Cardiac septum (tissue), 1 donor: ENCODE measurements around the gene DNAJB4. TPM values are rescaled to one million over a fixed set of nuclear protein-coding genes. Genes with fewer than 3 reads are reported as not detected.
A peak's percentile ranks its signal among the peaks of the same experiment; 100 is the strongest.
"Not testable (repeated sequence)": the region's sequence is repeated elsewhere in the genome, so short reads cannot be mapped to it uniquely, and the experiment has no call there.

Experiments
- DNase-seq: peaks from one replicate; pipeline ENCODE4 v3.0.0-alpha.2; 2020; ENCODE audit warnings: low spot score
- intact Hi-C: fragments of 100-400 bp; cut with DNase I; formaldehyde crosslinking; loops from one replicate; pipeline ENCODE4 v1.14.0; 2022
- total RNA-seq: library from RNA; stranded (reverse); fragmentation: NEBNext Ultra II Directional; extraction: Animal tissue kit (Norgen Biotek cat#: 25700); gene quantifications from one replicate; pipeline ENCODE4 v1.2.1, GENCODE V29; 2021
- donor health status: DM: no; HTN: no; CAD: no.

DNAJB4 gene
- total RNA-seq, 1 donor from 2014 or later: 140 TPM

GRCh38 chr1:77987919-77988318, 16.8 kb upstream of the DNAJB4 start:
- DNase-seq: no peak
- intact Hi-C loops: no loop called here

GRCh38 chr1:77989744-77990143, 15.0 kb upstream of the DNAJB4 start:
- intact Hi-C loops: no loop called here
- DNase-seq: no peak

- intact Hi-C loops: no loop called here
- DNase-seq: no peak
Measured at GRCh38 chr1:77990629-77991204, 14.0 kb upstream of the DNAJB4 start.

GRCh38 chr1:77991638-77992037, 13.1 kb upstream of the DNAJB4 start:
- intact Hi-C loops: no loop called here
- no peak for DNase-seq

- DNase-seq: no peak
- intact Hi-C loops: no loop called here
Measured at GRCh38 chr1:77994117-77994705, 10.5 kb upstream of the DNAJB4 start.

- DNase-seq: no peak
- intact Hi-C loops: no loop called here
Measured at GRCh38 chr1:77996734-77997133, 8.0 kb upstream of the DNAJB4 start.

- DNase-seq, intact Hi-C loops: not testable (repeated sequence)
Measured at GRCh38 chr1:78000536-78000935, 4.2 kb upstream of the DNAJB4 start.

- intact Hi-C loops: no loop called here
Measured at GRCh38 chr1:78003070-78003746, 1.5 kb upstream of the DNAJB4 start.

GRCh38 chr1:78003882-78004718, 639 bp upstream of the DNAJB4 start:
- intact Hi-C loops: loop anchor here (1.0 to 2.0 kb wide), 3 partner anchors 25 to 97 kb away; partner anchors contain the start of gene FUBP1
- peak; percentile 77 for DNase-seq

More at GRCh38 chr1:78003070-78003746, 1.5 kb upstream of the DNAJB4 start:
- no peak for DNase-seq

GRCh38 chr1:78005448-78005722, 646 bp downstream of the DNAJB4 start:
- intact Hi-C loops: loop anchor here (2.0 to 5.0 kb wide), 3 partner anchors 42 to 95 kb away; partner anchors contain the start of gene GIPC2

GRCh38 chr1:78005755-78006154, 1.0 kb downstream of the DNAJB4 start:
- intact Hi-C loops: loop anchor here (2.0 to 5.0 kb wide), 3 partner anchors 42 to 95 kb away; partner anchors contain the start of gene GIPC2
- no peak for DNase-seq

More at GRCh38 chr1:78005448-78005722, 646 bp downstream of the DNAJB4 start:
- no peak for DNase-seq

- no peak for DNase-seq
- intact Hi-C loops: loop anchor here (5.0 kb wide), 1 partner anchor 41 kb away; the partner anchor contains the start of gene GIPC2
Measured at GRCh38 chr1:78006521-78006920, 1.8 kb downstream of the DNAJB4 start.

- DNase-seq: no peak
- intact Hi-C loops: loop anchor here (5.0 kb wide), 1 partner anchor 39 kb away; the partner anchor contains the start of gene GIPC2
Measured at GRCh38 chr1:78007677-78008341, 3.1 kb downstream of the DNAJB4 start.

GRCh38 chr1:78009276-78009675, 4.5 kb downstream of the DNAJB4 start:
- intact Hi-C loops: loop anchor here (5.0 kb wide), 1 partner anchor 38 kb away; the partner anchor contains the start of gene GIPC2
- no peak for DNase-seq

GRCh38 chr1:78009836-78010235, 5.1 kb downstream of the DNAJB4 start:
- intact Hi-C loops: loop anchor here (5.0 kb wide), 1 partner anchor 37 kb away; the partner anchor contains the start of gene GIPC2
- DNase-seq: no peak

- no peak for DNase-seq
- intact Hi-C loops: no loop called here
Measured at GRCh38 chr1:78011050-78011449, 6.3 kb downstream of the DNAJB4 start.

- intact Hi-C loops: no loop called here
- no peak for DNase-seq
Measured at GRCh38 chr1:78015148-78015547, 10.4 kb downstream of the DNAJB4 start.

- no peak for DNase-seq
- intact Hi-C loops: no loop called here
Measured at GRCh38 chr1:78019024-78019423, 14.3 kb downstream of the DNAJB4 start.

- DNase-seq, intact Hi-C loops: not testable (repeated sequence)
Measured at GRCh38 chr1:78021134-78021533, 16.4 kb downstream of the DNAJB4 start.
